ENCODE results near the gene LRRC2. TPM values are rescaled to one million over a fixed set of nuclear protein-coding genes. Genes with fewer than 3 reads are reported as not detected.

Gene LRRC2
- total and polyA plus RNA-seq, 9 of the 15 experiments (the other 6 are each of a cell fraction or from before 2014, with no cell fraction given), result 0.01 to 0.04 (median 0.03) TPM; not detected in 5

DNA sequence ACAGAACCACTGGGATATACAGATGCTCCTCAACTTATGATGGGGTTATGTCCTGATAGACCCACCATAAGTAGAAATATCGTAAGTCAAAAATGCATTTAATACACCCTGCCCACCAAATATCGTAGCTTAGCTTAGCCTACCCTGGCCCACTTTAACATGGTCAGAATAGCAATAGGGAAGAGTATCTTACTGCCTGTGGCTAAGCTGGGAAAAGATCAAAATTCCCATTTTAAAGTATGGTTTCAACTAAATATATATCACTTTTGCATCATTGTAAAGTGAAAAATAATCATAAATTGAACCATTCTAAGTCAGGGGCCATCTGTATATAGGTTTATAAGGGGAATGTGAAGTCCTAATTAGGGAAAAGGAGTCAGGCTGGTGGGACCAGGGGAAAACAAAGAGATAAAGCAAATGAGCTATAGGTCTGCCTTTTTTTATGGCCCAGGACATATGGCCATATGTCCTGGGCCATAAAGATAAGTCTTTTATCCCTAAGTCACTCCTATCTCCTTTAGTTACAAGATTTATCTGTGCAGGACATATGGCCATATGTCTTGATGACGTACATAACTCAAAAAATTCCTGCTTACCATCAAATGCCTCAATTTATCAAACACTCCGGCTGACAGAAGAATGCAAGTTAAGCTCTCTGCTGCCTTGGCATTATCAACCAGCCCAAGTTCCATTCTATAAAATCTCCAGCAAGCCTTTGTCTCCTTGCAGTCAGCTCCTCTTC lies 57.1 kb downstream of the LRRC2 start (continued):
- TF ChIP-seq MAZ (CRISPR knock-in tag; conservative IDR thresholded peaks at IDR 0.05 in 1 of 2, IDR thresholded peaks at IDR 0.05 in 1 of 2) (peak; percentile 40 to 61), TRIM24 (IDR thresholded peaks at IDR 0.05) (peak; percentile 99), POLR2A (conservative IDR thresholded peaks at IDR 0.05) (no peak), MYNN (IDR thresholded peaks at IDR 0.05) (peak; percentile 76), MYNN (CRISPR knock-in tag; IDR thresholded peaks at IDR 0.05) (no peak), FOXA3 (CRISPR knock-in tag; conservative IDR thresholded peaks at IDR 0.05 in 1 of 2, IDR thresholded peaks at IDR 0.05 in 1 of 2) (0 out of 4 replicates have a peak, but pooled peaks of 1 of the 2 experiments have one; percentile 5), CBX8 (IDR thresholded peaks at IDR 0.05; ENCODE audit: borderline replicate concordance, extremely low read depth, low read depth, low read length, poor library complexity, severe bottlenecking) (no peak), ETV6 (IDR thresholded peaks at IDR 0.05; ENCODE audit: borderline replicate concordance in 1 of 2, low read depth in 2 of 2, low read length in 1 of 2) (0 out of 4 replicates have a peak, but pooled peaks of 1 of the 2 experiments have one; percentile 23), ETV6 (CRISPR knock-in tag; IDR thresholded peaks at IDR 0.05; ENCODE audit: borderline replicate concordance) (no peak), GMEB1 (CRISPR knock-in tag; IDR thresholded peaks at IDR 0.05) (peak; percentile 13; the same call in 1 of the 2 replicates), TCF15 (CRISPR knock-in tag; IDR thresholded peaks at IDR 0.05) (no peak), HINFP (tag; conservative IDR thresholded peaks at IDR 0.05; ENCODE audit: low read depth) (no peak), THAP12 (CRISPR knock-in tag; IDR thresholded peaks at IDR 0.05) (no peak), STAT5A (IDR thresholded peaks at IDR 0.05; ENCODE audit: borderline replicate concordance, low read length) (peak; percentile 98), RBM17 (IDR thresholded peaks at IDR 0.05; ENCODE audit: borderline replicate concordance, low read depth, low read length) (no peak), ZNF280A (IDR thresholded peaks at IDR 0.05; ENCODE audit: low read depth, partially characterized antibody) (no peak), MEF2A (IDR thresholded peaks at IDR 0.05; ENCODE audit: control insufficient read depth, low read depth, low read length) (peak; percentile 70), GABPA (tag; conservative IDR thresholded peaks at IDR 0.05; ENCODE audit: low read depth) (no peak), MCM7 (IDR thresholded peaks at IDR 0.05) (no peak; a peak in 1 of 4 replicates)
